ENCODE results near the gene OR2AG2.
"Not testable (repeated sequence)": the region's sequence is repeated elsewhere in the genome, so short reads cannot be mapped to it uniquely, and the experiment has no call there.

The OR2AG2 gene, protein sequence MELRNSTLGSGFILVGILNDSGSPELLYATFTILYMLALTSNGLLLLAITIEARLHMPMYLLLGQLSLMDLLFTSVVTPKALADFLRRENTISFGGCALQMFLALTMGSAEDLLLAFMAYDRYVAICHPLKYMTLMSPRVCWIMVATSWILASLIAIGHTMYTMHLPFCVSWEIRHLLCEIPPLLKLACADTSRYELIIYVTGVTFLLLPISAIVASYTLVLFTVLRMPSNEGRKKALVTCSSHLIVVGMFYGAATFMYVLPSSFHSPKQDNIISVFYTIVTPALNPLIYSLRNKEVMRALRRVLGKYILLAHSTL

DNA sequence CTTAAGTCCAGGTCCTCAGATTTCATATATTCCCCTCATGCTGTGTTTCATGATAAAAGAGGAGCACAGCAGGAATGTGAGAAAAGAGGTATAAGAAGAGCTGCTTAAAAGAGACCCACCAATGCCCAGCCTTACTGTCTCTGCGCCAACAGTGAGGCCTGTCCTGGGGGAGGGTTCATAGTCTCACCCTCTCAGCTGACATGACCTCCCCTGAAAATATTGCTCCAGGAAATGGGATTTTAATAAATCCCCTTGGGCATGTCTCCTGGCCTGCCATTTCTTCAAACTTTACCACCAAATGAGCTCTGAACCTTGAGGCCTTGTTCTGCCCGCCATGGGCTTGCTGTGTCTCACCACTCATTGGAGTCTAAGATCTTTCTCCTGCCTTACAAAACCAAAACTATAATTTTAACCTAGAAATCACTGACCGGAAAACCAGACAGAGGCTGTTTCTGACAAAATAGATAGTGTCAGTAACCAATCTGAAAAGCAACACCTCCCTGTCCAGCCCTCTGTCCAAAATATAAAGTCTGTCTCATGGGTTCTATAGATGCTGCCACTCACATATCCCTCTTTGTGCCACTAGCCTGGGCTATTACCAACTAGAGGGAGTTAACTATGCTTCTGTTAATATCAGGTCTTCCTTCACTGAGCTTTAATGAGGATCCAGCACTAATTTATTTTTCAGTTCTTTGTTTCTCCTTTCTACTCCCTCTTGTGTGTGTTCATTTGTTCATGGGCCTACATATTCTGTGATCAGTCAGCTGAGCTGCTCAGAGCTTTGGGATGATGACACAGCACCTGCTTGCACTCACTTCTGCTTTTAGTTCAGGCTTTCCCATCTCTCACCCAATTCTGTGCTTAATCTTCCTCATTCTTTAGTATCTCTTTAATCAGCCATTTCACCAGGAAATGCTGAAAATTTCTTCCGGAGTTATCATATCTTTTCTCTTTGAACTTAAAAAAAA is at the start of gene OR2AG2:
Gene OR2AG2 (minus strand): TSS at position 51 of the 968 bp plus-strand sequence. CDS start 3,019 bp downstream, outside the sequence.
- no peak for DNase-seq (ENCODE audit: low read depth)
- H3K4me3 ChIP-seq (ENCODE audit: low read depth, low read length): no peak within 1 kb of the TSS
- TF ChIP-seq, protein P1, sequence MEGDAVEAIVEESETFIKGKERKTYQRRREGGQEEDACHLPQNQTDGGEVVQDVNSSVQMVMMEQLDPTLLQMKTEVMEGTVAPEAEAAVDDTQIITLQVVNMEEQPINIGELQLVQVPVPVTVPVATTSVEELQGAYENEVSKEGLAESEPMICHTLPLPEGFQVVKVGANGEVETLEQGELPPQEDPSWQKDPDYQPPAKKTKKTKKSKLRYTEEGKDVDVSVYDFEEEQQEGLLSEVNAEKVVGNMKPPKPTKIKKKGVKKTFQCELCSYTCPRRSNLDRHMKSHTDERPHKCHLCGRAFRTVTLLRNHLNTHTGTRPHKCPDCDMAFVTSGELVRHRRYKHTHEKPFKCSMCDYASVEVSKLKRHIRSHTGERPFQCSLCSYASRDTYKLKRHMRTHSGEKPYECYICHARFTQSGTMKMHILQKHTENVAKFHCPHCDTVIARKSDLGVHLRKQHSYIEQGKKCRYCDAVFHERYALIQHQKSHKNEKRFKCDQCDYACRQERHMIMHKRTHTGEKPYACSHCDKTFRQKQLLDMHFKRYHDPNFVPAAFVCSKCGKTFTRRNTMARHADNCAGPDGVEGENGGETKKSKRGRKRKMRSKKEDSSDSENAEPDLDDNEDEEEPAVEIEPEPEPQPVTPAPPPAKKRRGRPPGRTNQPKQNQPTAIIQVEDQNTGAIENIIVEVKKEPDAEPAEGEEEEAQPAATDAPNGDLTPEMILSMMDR (conservative IDR thresholded peaks at IDR 0.05; ENCODE audit: low read depth, low read length): no peak

DNA sequence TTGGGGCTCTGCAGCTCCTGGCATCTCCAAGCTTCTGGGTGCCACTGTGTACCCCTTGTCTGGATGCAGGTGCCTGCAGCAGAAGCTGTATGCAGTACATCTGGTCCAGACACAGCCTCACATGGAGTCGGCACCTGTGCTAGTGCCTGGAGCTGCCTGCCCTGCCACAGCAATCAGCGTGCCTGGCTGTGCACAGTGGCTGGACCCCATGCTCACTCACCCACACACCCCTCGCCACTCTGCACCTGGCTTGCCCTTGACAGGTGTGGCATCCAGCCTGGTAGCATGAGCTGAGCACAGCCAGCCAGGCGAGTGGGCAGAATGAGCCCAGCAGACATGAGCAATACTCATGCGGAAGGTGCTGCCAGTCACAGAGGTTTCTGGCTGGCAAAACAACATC is 47.2 kb upstream of the OR2AG2 start:
- DNase-seq (ENCODE audit: low read depth): no peak
- TF ChIP-seq, protein P1 (conservative IDR thresholded peaks at IDR 0.05; ENCODE audit: low read depth, low read length): no peak
- H3K4me3 ChIP-seq (ENCODE audit: low read depth, low read length): no peak overlapping the region

DNA sequence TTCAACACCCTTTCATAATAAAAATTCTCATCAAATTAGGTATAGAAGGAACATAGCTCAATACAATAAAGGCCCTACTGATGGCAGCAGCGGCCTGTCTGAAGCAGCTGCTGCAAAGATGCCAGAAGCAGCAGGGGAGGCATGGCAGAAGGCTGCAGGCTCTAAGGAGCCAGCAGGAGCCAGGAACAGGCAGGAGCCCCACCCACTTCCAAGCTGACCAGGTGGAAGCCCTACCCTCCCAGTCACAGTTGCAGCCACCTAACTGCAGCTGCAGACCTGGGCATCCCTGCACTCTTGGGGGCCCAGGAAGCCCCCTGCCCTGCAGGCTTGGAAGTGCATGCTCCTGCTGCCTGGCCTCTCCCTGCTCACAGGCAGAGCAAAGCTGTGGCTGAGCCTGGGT is 45.9 kb upstream of the OR2AG2 start:
- no peak overlapping the region for H3K4me3 ChIP-seq (ENCODE audit: low read depth, low read length)
- TF ChIP-seq, protein P1 (conservative IDR thresholded peaks at IDR 0.05; ENCODE audit: low read depth, low read length): peak; percentile 43
- DNase-seq (ENCODE audit: low read depth): peak; percentile 60

DNA sequence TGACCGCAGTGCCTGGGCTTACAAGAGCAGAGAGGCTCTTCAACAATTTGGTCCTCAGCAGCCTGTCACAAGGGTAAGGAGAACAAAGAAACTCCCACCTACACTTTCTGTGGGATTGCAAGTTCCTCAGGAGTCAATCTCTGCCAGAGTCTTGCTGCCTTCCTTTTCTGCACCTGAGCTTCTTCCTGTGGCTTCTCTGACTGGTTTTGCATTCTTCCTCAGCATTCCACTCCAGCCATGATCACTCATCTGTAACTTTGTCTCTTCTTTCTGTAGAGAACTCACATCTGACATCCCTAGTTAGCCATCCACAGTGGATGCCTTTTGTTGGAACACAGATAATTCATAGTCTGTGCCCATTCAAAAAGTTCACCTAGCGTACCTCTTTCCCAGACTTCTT is 41.9 kb upstream of the OR2AG2 start:
- TF ChIP-seq, protein P1 (conservative IDR thresholded peaks at IDR 0.05; ENCODE audit: low read depth, low read length): no peak
- DNase-seq (ENCODE audit: low read depth): peak; percentile 5
- no peak overlapping the region for H3K4me3 ChIP-seq (ENCODE audit: low read depth, low read length)

DNA sequence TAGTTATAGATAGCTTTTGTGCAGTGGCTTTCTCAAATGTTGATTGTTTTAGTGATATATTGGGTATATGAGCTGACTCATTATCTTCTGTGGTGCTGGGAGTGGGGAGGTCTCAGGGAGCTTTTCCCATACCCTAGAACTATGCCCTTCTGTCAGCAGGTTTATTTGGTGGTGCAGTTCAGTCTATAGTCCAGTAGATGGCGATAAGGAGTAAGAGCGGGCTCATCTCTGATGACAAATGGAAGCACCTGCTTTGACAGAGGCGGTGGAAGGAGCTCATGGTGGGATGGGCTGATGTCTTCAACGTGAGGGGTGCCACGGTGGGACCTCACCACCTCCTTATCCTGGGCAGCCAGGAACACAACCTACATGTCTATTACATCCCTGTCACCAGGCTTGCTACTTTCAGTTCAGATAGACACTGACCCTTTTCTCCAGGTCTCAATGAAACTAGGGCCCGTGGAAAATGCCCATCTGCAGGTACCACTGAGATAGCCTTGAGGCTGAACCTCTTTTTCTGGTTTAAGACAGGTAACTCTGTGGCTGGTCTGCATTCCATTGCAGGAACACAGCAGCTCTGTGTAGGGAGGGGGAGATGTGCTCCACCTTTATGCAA is 40.7 kb upstream of the OR2AG2 start:
- peak; percentile 65 for DNase-seq (ENCODE audit: low read depth)
- TF ChIP-seq, protein P1 (conservative IDR thresholded peaks at IDR 0.05; ENCODE audit: low read depth, low read length): peak; percentile 93
- H3K4me3 ChIP-seq (ENCODE audit: low read depth, low read length): no peak overlapping the region

DNA sequence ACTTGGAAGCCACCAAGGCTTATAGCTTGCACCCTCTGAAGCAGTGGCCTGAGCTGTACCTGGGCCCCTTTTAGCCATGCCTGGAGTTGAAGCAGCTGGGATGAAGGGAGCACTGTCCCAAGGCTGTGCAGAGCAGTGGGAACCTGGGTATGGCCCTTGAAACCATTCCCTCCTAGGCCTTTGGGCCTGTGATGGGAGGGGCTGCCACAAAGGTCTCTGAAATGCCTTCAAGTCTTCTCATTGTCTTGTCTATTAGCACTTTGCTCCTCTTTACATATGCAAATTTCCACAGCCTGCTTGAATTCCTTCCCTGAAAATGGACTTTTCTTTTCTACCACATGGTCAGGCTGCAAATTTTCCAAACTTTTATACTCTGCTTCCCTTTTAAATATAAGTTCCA is 29.3 kb upstream of the OR2AG2 start:
- not testable (repeated sequence) for DNase-seq (ENCODE audit: low read depth); H3K4me3 ChIP-seq (ENCODE audit: low read depth, low read length)

DNA sequence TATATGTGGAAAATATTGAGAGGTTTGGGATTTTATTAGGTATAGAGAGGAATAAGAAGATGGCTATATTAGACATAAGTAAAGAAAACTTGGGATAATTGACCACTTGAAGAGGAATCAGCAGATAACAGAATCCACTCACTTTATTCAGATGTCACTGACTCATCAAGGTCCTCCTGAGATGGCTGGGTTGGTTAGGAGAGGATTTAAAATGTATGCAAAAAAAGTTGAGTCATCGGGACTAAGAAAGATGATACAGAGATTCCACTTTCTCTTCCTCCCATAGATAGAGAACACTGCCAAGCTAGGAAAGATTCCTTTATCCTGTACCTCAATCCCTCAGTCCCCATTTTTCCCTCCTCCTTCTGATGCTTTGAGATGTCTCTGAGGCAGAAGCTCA is 27.6 kb upstream of the OR2AG2 start, which contains the start of gene OR6A2:
Gene OR6A2 (minus strand): TSS at position 288 of the 400 bp plus-strand sequence. CDS start 3,981 bp downstream, outside the sequence.
- no peak within 1 kb of the TSS for H3K4me3 ChIP-seq (ENCODE audit: low read depth, low read length)
- DNase-seq (ENCODE audit: low read depth): peak; percentile 20
- TF ChIP-seq, protein P1 (conservative IDR thresholded peaks at IDR 0.05; ENCODE audit: low read depth, low read length): no peak
